Common myeloid progenitor, CD34-positive (primary cell): Measurements from ENCODE around the gene UPK1A.

Experiments
- CTCF ChIA-PET: fragments of 350-600 bp; sonication (Branson Sonifier 250); formaldehyde crosslinking; loops from one replicate; lab custom pipeline; 2021; ENCODE audit warnings: antibody characterized with exemption; lab: Charles Lee
- POLR2A ChIA-PET: fragments of 350-600 bp; sonication (Branson Sonifier 250); formaldehyde crosslinking; loops from one replicate; lab custom pipeline; 2021; ENCODE audit warnings: antibody characterized with exemption; lab: Charles Lee
- DNase-seq, 3 donors: peaks; one replicate each; pipeline versions ENCODE4 v3.0.0 to v3.0.0-alpha.2; 2013
- H3K27ac ChIP-seq, 2 experiments: 1 replicate in 1 of 2; 2 replicates in 1 of 2; pipeline ENCODE4 v1.7.0; 2013; ENCODE audit warnings: inconsistent platforms in 2 of 2, low read length in 2 of 2, mild to moderate bottlenecking in 2 of 2, low read depth in 1 of 2, moderate library complexity in 1 of 2; ENCODE audit not compliant: severe bottlenecking in 2 of 2, insufficient read depth in 1 of 2, poor library complexity in 1 of 2
- H3K27me3 ChIP-seq, 5 experiments: replicated peaks in 2 of 5; 1 replicate in 3 of 5; 2 replicates in 2 of 5; pipeline versions ENCODE4 v1.6.1 to v1.7.0; 2013; ENCODE audit warnings: low read length in 4 of 5, mild to moderate bottlenecking in 2 of 5, moderate library complexity in 2 of 5, inconsistent platforms in 1 of 5; ENCODE audit not compliant: insufficient read depth in 5 of 5, control insufficient read depth in 4 of 5
- H3K36me3 ChIP-seq, 4 experiments: 1 replicate in 2 of 4; 2 replicates in 2 of 4; pipeline versions ENCODE4 v1.6.1 to v1.7.0; 2013; ENCODE audit warnings: low read length in 3 of 4, control low read depth in 1 of 4, mild to moderate bottlenecking in 1 of 4; ENCODE audit not compliant: control insufficient read depth in 4 of 4, insufficient read depth in 4 of 4
- H3K4me1 ChIP-seq, 4 experiments: 1 replicate in 3 of 4; 2 replicates in 1 of 4; pipeline versions ENCODE4 v1.6.1 to v1.7.1; 2013; ENCODE audit warnings: low read length in 3 of 4, mild to moderate bottlenecking in 3 of 4, control low read depth in 1 of 4, inconsistent platforms in 1 of 4, moderate library complexity in 1 of 4; ENCODE audit not compliant: control insufficient read depth in 4 of 4, insufficient read depth in 4 of 4; ENCODE audit errors: control extremely low read depth in 1 of 4
- H3K4me3 ChIP-seq, 7 experiments: 1 replicate in 4 of 7; 2 replicates in 3 of 7; pipeline versions ENCODE4 v1.5.1 to v1.7.0; 2013; ENCODE audit warnings: mild to moderate bottlenecking in 7 of 7, low read length in 6 of 7, moderate library complexity in 6 of 7, inconsistent platforms in 2 of 7, low read depth in 2 of 7, control low read depth in 1 of 7; ENCODE audit not compliant: insufficient read depth in 4 of 7, control insufficient read depth in 1 of 7; ENCODE audit errors: extremely low read depth in 1 of 7
- H3K9me3 ChIP-seq, 5 experiments: 1 replicate in 4 of 5; 2 replicates in 1 of 5; pipeline versions ENCODE4 v1.6.1 to v1.7.1; 2013; ENCODE audit warnings: low read length in 4 of 5, mild to moderate bottlenecking in 2 of 5, inconsistent platforms in 1 of 5, low read depth in 1 of 5, moderate library complexity in 1 of 5; ENCODE audit not compliant: control insufficient read depth in 4 of 5, insufficient read depth in 2 of 5; ENCODE audit errors: control extremely low read depth in 1 of 5
- WGBS: methylation state at CpG from one replicate; pipeline ENCODE4 v1.1.5; 2013; ENCODE audit not compliant: insufficient coverage; 5-methylcytosine and 5-hydroxymethylcytosine counted together

Gene UPK1A

DNA sequence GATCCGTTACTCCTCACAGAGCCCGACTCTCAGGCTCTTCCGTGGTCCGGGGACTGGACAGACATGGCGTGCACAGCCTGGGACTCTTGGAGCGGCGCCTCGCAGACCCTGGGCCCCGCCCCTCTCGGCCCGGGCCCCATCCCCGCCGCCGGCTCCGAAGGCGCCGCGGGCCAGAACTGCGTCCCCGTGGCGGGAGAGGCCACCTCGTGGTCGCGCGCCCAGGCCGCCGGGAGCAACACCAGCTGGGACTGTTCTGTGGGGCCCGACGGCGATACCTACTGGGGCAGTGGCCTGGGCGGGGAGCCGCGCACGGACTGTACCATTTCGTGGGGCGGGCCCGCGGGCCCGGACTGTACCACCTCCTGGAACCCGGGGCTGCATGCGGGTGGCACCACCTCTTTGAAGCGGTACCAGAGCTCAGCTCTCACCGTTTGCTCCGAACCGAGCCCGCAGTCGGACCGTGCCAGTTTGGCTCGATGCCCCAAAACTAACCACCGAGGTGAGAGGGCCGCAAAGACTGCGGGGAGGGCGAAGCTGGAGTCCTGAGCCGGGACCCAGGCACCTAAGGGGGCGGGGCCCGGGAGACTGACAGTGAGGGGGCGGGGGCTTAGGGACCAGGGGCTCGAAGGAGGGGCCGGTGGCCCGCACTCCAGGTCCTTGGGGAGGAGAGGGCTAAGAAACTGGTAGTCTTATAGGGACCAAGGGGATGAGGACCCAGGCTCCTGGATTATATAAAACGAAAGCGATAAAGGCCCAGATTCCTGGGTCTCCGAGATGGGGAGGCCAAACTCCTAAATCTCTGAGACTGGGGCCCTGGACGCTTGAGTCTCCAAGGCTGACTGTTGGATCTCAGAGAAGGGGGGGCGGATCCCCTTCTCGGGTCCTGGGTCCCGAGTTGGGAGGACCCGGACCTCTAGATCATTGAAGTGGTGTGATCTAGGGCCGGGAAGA, 22.8 kb upstream of the UPK1A start:
- CTCF ChIA-PET = interaction anchor here (0.7 to 1.4 kb wide), 4 partner anchors 11 to 51 kb away, joined by 3 to 4 read pairs (median 3); no protein-coding TSS in a partner anchor
- Histone ChIP-seq H3K27ac (peak overlapping the region in 1 of 2 experiments; percentile 64), H3K36me3 (peaks cover 0 to under 1% (median 0%) of the 10 kb centered on the region in 4 experiments), H3K4me1 (peaks cover 0 to 48% (median 44%) of the 10 kb centered on the region in 4 experiments), H3K4me3 (peak overlapping the region; percentile 47 to 85 (median 67)), H3K27me3 (no peaks in the 10 kb centered on the region), H3K9me3 (no peaks in the 10 kb centered on the region)
- DNase-seq = peak; percentile 80 to 88 (median 84)
- under 1% methylated on average over 63 of the region's 69 CpGs for WGBS
- POLR2A ChIA-PET = no interaction called here

DNA sequence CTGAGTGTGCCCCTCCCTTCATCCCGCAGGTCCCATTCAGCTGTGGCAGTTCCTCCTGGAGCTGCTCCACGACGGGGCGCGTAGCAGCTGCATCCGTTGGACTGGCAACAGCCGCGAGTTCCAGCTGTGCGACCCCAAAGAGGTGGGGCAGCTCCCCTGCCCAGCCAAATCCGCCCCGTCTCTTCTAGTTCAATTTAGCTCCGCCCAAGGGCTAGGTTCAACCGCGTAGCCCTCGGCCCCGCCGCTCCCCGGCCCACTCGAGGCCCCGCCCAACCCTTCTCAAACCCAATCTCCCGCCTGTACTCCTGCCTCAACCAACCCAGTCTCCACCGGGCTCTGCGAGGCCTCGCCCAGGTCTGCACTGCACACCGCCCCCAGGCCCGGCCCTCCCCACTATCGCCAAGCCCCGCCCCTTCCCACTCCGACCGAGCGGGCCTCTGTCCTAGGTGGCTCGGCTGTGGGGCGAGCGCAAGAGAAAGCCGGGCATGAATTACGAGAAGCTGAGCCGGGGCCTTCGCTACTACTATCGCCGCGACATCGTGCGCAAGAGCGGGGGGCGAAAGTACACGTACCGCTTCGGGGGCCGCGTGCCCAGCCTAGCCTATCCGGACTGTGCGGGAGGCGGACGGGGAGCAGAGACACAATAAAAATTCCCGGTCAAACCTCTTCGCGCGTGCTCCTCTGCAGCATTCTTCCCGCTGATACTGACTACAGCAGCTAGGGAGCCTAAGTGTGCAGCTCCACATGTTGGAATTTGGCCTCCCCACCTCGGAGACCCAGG, 21.9 kb upstream of the UPK1A start:
- POLR2A ChIA-PET = no interaction called here
- H3K27me3 ChIP-seq = no peaks in the 10 kb centered on the region
- no peaks in the 10 kb centered on the region for H3K36me3 ChIP-seq
- WGBS = under 1% methylated on average over 45 of the region's 60 CpGs
- peak; percentile 92 to 97 (median 96) for DNase-seq
- CTCF ChIA-PET = interaction anchor here (0.7 to 1.4 kb wide), 5 partner anchors 12 to 67 kb away, joined by 3 to 4 read pairs (median 3); no protein-coding TSS in a partner anchor
- peaks cover 0 to 56% (median 52%) of the 10 kb centered on the region in 4 experiments for H3K4me1 ChIP-seq
- H3K27ac ChIP-seq = peak overlapping the region in 1 of 2 experiments; percentile 64
- H3K9me3 ChIP-seq = no peaks in the 10 kb centered on the region
- peak overlapping the region; percentile 47 to 85 (median 67) for H3K4me3 ChIP-seq

DNA sequence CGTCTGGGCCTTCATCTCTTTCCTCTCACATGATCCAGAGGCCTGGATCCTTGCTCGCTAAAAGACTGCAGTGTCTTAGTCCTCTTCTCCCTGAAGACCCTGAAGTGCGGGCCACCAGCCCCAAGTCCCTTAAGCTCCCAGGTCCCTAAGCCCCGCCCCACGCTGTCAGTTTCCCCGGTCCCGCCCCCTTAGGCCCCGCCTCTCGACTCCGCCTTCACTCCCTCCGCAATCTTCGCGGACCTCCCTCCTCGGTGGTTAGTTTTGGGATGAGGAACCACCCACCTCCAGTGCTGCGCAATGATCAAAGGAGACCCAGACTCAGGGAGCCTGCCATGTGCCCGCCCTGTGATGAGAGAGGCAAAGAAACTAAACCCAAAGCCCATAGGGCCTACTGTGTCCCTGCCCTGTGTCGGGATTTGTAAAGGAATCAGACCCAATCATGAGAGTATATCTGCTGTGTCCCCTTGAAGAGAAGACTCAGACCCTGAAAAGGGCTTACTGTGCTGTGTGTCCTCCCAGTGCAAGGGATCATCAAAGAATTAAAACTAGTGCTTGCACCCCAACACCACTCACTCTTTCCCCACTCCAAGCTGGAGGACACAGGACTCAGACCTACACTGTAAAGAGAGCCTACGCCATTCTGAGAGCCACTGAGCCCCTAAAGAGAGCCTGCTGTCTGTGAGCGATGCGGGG, 21.2 kb upstream of the UPK1A start:
- WGBS = 20% methylated on average over 17 of the region's 20 CpGs
- H3K9me3 ChIP-seq = no peaks in the 10 kb centered on the region
- H3K27me3 ChIP-seq = no peaks in the 10 kb centered on the region
- peaks cover under 1 to 63% (median 58%) of the 10 kb centered on the region in 4 experiments for H3K4me1 ChIP-seq
- ChIA-PET POLR2A (no interaction called here), CTCF (interaction anchor here (0.8 to 1.4 kb wide), 2 partner anchors 13 to 66 kb away, joined by 3 to 4 read pairs; no protein-coding TSS in a partner anchor)
- DNase-seq = peak; percentile 82 to 85 (median 84)
- peak overlapping the region; percentile 37 to 85 (median 67) for H3K4me3 ChIP-seq
- H3K27ac ChIP-seq = peak overlapping the region in 1 of 2 experiments; percentile 43
- no peaks in the 10 kb centered on the region for H3K36me3 ChIP-seq

DNA sequence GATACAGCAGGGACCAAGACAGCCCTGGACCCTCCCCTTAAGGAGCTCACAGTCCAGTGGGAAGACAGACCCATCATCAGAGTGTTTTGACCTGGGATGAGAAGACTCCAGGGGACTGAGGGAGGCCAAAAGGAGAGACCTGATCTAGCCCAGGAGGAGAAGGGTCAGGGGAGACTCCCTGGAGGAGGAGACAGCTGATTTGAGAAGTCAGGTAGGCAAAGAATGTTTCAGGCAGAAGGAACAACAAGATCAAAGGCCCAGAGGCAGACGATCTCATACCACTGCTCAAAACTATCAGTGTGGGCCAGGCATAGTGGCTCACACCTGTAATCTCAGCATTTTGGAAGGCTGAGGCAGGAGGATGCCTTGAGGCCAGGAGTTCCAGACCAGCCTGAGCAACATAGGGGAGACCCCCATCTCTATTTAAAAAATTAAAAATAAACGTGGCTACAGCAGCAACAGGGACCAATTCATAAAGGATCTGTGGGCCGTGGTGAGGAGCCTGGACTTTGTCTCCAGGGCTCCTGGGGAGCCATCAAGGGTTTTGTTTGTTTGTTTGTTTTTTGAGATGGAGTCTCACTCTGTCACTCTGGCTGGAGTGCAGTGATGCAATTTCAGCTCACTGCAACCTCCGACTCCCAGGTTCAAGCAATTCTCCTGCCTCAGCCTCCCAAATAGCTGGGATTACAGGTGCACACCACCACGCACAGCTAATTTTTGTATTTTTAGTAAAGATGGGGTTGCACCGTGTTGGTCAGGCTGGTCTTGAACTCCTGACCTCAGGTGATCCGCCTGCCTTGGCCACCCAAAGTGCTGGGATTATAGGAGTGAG, 20.4 kb upstream of the UPK1A start:
- Histone ChIP-seq H3K9me3 (no peaks in the 10 kb centered on the region), H3K4me3 (no peak overlapping the region), H3K27me3 (no peaks in the 10 kb centered on the region), H3K27ac (no peak overlapping the region), H3K4me1 (peaks cover 4 to 71% (median 66%) of the 10 kb centered on the region in 4 experiments), H3K36me3 (peaks cover 0 to 4% (median 2%) of the 10 kb centered on the region in 4 experiments)
- POLR2A ChIA-PET = no interaction called here
- 100% methylated on average over 3 of the region's 7 CpGs for WGBS
- CTCF ChIA-PET = interaction anchor here (0.5 to 1.3 kb wide), 2 partner anchors 12 to 18 kb away, joined by 3 to 5 read pairs; no protein-coding TSS in a partner anchor
- DNase-seq = no peak

DNA sequence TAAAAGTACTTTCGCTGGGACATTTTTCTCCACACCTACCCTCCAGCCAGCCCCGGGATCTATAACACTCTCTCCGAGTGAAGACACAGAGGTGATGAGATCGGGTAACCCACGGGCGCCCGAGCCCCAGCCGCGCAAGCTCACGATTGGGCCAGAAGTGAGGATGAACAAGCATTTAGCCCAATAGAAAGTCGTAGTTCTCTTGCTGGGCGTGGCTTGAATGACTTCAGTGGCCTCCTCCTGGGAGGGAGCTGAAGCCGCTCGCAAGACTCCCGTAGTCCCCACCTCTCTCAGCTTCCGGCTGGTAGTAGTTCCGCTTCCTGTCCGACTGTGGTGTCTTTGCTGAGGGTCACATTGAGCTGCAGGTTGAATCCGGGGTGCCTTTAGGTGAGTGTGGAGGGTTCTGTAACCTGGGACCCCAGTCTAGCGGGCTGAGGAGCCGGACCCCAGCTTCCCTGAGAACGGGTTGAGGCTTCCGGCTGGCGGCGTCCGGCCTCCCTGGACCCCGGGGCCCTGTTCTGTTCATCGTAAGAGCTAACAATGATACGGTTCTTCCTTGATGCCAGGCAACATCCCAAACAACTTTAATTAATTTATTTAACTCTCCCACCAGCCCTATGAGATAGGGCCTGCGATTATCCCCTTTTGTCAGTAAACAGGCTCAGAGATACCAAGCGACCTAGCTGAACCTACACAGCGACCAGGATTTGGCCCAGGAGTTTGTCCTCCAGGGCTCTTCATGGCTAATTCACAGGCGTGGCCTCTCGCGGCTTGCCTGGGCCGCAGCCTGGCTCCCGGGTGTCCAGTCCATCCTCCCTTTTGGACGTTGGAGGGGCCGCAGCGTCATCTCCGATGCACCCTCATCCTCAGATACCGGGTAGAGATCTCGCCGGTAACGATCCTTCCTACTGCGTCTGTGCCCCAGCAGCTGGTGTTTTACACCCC, 18.0 kb upstream of the UPK1A start, which contains the start of gene COX6B1:
TSS of gene COX6B1 (plus strand) at position 307 of the 945 bp plus-strand sequence. CDS start 2,921 bp downstream, outside the sequence.
- Histone ChIP-seq H3K9me3 (no peaks in the 10 kb centered on the region), H3K27me3 (no peaks in the 10 kb centered on the region), H3K36me3 (peaks cover 3 to 14% (median 6%) of the 10 kb centered on the region in 4 experiments), H3K4me1 (peaks cover 4 to 55% (median 50%) of the 10 kb centered on the region in 4 experiments), H3K27ac (peak within 1 kb of the TSS; percentile 70 to 89), H3K4me3 (peak within 1 kb of the TSS; percentile 74 to 99 (median 94))
- POLR2A ChIA-PET = interaction anchor here (0.9 kb wide), 1 partner anchor 21 kb away, joined by 3 read pairs; no protein-coding TSS in a partner anchor
- WGBS = under 1% methylated on average over 44 of the region's 46 CpGs
- CTCF ChIA-PET = interaction anchor here (0.9 to 1.3 kb wide), 2 partner anchors 45 to 92 kb away, joined by 3 to 4 read pairs; no protein-coding TSS in a partner anchor
- peak; percentile 97 to 98 (median 97) for DNase-seq
